Gastroesophageal sphincter (tissue), 3 donors: ENCODE data around the gene CCDC85A.

Experiments used
- EP300 ChIP-seq: sonication (generic); formaldehyde crosslinking; IDR thresholded peaks from one replicate; pipeline ENCODE4 v1.6.1; 2017; ENCODE audit warnings: antibody characterized with exemption, mild to moderate bottlenecking
- POLR2AphosphoS5 ChIP-seq: sonication (generic); formaldehyde crosslinking; IDR thresholded peaks from one replicate; pipeline ENCODE4 v1.6.1; 2017; ENCODE audit warnings: antibody characterized with exemption
- TF ChIP-seq, protein P1 (sequence below), 4 experiments: fragments of 200-600 bp in 2 of 4; fragments of 450-650 bp in 2 of 4; sonication (generic) in 1 of 4; IDR thresholded peaks; one replicate each; pipeline ENCODE4 v1.5.1; 2017 to 2019; ENCODE audit warnings: antibody characterized with exemption in 4 of 4, mild to moderate bottlenecking in 2 of 4, moderate library complexity in 2 of 4

DNA sequence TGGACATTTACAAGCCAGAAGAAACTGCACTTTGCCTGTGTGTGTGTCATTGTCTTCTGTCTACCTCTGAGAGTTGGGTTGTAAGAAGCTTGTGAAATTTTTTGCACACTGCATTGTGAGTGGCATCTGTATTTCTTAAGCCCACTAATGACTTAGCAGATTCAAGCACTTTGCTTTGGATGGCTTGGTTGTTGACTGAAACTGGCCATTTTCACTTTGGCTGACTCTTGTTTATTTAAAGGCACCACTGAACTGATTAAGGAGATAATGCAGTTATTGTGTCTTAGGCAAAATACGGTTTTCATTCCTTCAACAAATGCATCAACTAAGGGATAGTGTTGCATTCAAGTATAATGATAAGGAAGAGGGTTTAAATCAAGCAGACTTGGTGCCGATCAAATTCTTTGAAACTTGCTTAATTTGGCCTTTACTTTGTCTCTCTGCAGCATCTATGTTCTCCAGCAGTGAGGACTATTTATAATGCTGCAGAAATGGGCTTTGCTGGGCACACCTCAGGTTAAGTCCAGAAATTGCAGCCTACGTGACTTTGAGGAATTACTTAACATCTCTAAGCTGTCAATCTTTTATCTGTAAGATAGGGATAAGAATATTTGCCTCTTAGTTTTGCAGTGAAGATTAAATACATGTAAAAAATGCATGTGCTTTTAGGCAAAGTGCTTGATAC, 142.0 kb downstream of the CCDC85A start:
- TF ChIP-seq, protein P1, sequence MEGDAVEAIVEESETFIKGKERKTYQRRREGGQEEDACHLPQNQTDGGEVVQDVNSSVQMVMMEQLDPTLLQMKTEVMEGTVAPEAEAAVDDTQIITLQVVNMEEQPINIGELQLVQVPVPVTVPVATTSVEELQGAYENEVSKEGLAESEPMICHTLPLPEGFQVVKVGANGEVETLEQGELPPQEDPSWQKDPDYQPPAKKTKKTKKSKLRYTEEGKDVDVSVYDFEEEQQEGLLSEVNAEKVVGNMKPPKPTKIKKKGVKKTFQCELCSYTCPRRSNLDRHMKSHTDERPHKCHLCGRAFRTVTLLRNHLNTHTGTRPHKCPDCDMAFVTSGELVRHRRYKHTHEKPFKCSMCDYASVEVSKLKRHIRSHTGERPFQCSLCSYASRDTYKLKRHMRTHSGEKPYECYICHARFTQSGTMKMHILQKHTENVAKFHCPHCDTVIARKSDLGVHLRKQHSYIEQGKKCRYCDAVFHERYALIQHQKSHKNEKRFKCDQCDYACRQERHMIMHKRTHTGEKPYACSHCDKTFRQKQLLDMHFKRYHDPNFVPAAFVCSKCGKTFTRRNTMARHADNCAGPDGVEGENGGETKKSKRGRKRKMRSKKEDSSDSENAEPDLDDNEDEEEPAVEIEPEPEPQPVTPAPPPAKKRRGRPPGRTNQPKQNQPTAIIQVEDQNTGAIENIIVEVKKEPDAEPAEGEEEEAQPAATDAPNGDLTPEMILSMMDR (IDR thresholded peaks at IDR 0.05) = no peak
- TF ChIP-seq POLR2AphosphoS5 (no peak), EP300 (no peak)
